ENCODE results near the gene KCNMA1. TPM values are rescaled to one million over a fixed set of nuclear protein-coding genes. Genes with fewer than 3 reads are reported as not detected.

KCNMA1 gene
- total RNA-seq, 4 donors from 2014 or later = 4.6 to 10.5 (median 7.8) TPM

- peaks cover 3% of the 10 kb centered on the region for H3K4me1 ChIP-seq
- DNase-seq (ENCODE audit: low spot score in 2 of 2) = no peak
- H3K27me3 ChIP-seq = no peaks in the 10 kb centered on the region
- no peak for TF ChIP-seq EP300 (IDR thresholded peaks at IDR 0.05)
- TF ChIP-seq CTCF (IDR thresholded peaks at IDR 0.05) = no peak
- no peak for TF ChIP-seq POLR2A (IDR thresholded peaks at IDR 0.05)
- TF ChIP-seq POLR2AphosphoS5 (IDR thresholded peaks at IDR 0.05) = no peak
- no peak overlapping the region for H3K4me3 ChIP-seq
- H3K36me3 ChIP-seq = no peaks in the 10 kb centered on the region
- no peaks in the 10 kb centered on the region for H3K9me3 ChIP-seq
- 100% methylated on average over 1 of the region's 1 CpG for WGBS
- no peak overlapping the region for H3K27ac ChIP-seq
Observed at GRCh38 chr10:77548671-77549070, 88.9 kb downstream of the KCNMA1 start.

- Histone ChIP-seq H3K27ac (no peak overlapping the region), H3K4me1 (peaks cover 3% of the 10 kb centered on the region), H3K27me3 (no peaks in the 10 kb centered on the region), H3K4me3 (no peak overlapping the region), H3K9me3 (no peaks in the 10 kb centered on the region), H3K36me3 (no peaks in the 10 kb centered on the region)
- 40% methylated on average over 3 of the region's 3 CpGs for WGBS
- TF ChIP-seq POLR2A (IDR thresholded peaks at IDR 0.05) (no peak), POLR2AphosphoS5 (IDR thresholded peaks at IDR 0.05) (no peak), EP300 (IDR thresholded peaks at IDR 0.05) (no peak), CTCF (IDR thresholded peaks at IDR 0.05) (no peak)
- DNase-seq (ENCODE audit: low spot score in 2 of 2) = no peak
Observed at GRCh38 chr10:77548157-77548556, 89.5 kb downstream of the KCNMA1 start.

- Histone ChIP-seq H3K4me3 (no peak overlapping the region), H3K27me3 (no peaks in the 10 kb centered on the region), H3K4me1 (peaks cover 3% of the 10 kb centered on the region), H3K36me3 (no peaks in the 10 kb centered on the region), H3K9me3 (no peaks in the 10 kb centered on the region), H3K27ac (no peak overlapping the region)
- TF ChIP-seq POLR2A (IDR thresholded peaks at IDR 0.05) (no peak), EP300 (IDR thresholded peaks at IDR 0.05) (no peak), CTCF (IDR thresholded peaks at IDR 0.05) (no peak), POLR2AphosphoS5 (IDR thresholded peaks at IDR 0.05) (no peak)
- DNase-seq (ENCODE audit: low spot score in 2 of 2) = no peak
- WGBS = 83% methylated on average over 5 of the region's 5 CpGs
Observed at GRCh38 chr10:77547307-77548050, 90.1 kb downstream of the KCNMA1 start.

GRCh38 chr10:77546042-77546441, 91.6 kb downstream of the KCNMA1 start:
- Histone ChIP-seq H3K4me3 (no peak overlapping the region), H3K36me3 (no peaks in the 10 kb centered on the region), H3K9me3 (no peaks in the 10 kb centered on the region), H3K27me3 (no peaks in the 10 kb centered on the region), H3K4me1 (peaks cover 3% of the 10 kb centered on the region), H3K27ac (no peak overlapping the region)
- DNase-seq (ENCODE audit: low spot score in 2 of 2) = no peak
- WGBS = 100% methylated on average over 1 of the region's 1 CpG
- TF ChIP-seq EP300 (IDR thresholded peaks at IDR 0.05) = no peak
- TF ChIP-seq POLR2AphosphoS5 (IDR thresholded peaks at IDR 0.05) = no peak
- TF ChIP-seq CTCF (IDR thresholded peaks at IDR 0.05) = no peak
- no peak for TF ChIP-seq POLR2A (IDR thresholded peaks at IDR 0.05)

- TF ChIP-seq POLR2AphosphoS5 (IDR thresholded peaks at IDR 0.05) (no peak), EP300 (IDR thresholded peaks at IDR 0.05) (no peak), CTCF (IDR thresholded peaks at IDR 0.05) (no peak), POLR2A (IDR thresholded peaks at IDR 0.05) (no peak)
- Histone ChIP-seq H3K4me1 (peaks cover 3% of the 10 kb centered on the region), H3K4me3 (no peak overlapping the region), H3K27me3 (no peaks in the 10 kb centered on the region), H3K27ac (no peak overlapping the region), H3K36me3 (no peaks in the 10 kb centered on the region), H3K9me3 (no peaks in the 10 kb centered on the region)
- WGBS = 89% methylated on average over 7 of the region's 7 CpGs
- no peak for DNase-seq (ENCODE audit: low spot score in 2 of 2)
Observed at GRCh38 chr10:77545585-77545984, 92.0 kb downstream of the KCNMA1 start.
